GM19467 (cell line): ENCODE results near the gene SHE.
"Not testable (repeated sequence)": the region's sequence is repeated elsewhere in the genome, so short reads cannot be mapped to it uniquely, and the experiment has no call there.

Experiments used
- ATAC-seq: cut with Tn5 transposase; IDR thresholded peaks from one replicate; pipeline ENCODE4 v1.9.1; 2021; ENCODE audit warnings: mild to moderate bottlenecking, moderate library complexity; ENCODE audit not compliant: unreplicated experiment

Gene SHE

GRCh38 chr1:154502066-154502743, at the start of gene SHE, which contains the start of gene TDRD10:
SHE (minus strand) TSS chr1:154502412; CDS start chr1:154502026, 386 bp downstream.
TDRD10 (plus strand) TSS chr1:154502219; CDS start chr1:154506904, 4,685 bp downstream.
- no peak for ATAC-seq

- ATAC-seq, result no peak
These were observed 49.3 kb upstream of the SHE start for GRCh38 chr1:154551474-154551873.

GRCh38 chr1:154550657-154551056, 48.4 kb upstream of the SHE start:
- ATAC-seq, result no peak

- ATAC-seq, result no peak
These were observed 47.9 kb upstream of the SHE start for GRCh38 chr1:154550070-154550469.

- ATAC-seq, result no peak
These were observed 47.1 kb upstream of the SHE start for GRCh38 chr1:154549202-154549770.

- no peak for ATAC-seq
These were observed 45.8 kb upstream of the SHE start for GRCh38 chr1:154548028-154548427.

GRCh38 chr1:154547105-154547732, 45.0 kb upstream of the SHE start:
- no peak for ATAC-seq

- ATAC-seq, result no peak
These were observed 44.3 kb upstream of the SHE start for GRCh38 chr1:154546264-154547063.

GRCh38 chr1:154541231-154541630, 39.0 kb upstream of the SHE start:
- no peak for ATAC-seq

- no peak for ATAC-seq
These were observed 37.6 kb upstream of the SHE start for GRCh38 chr1:154539486-154540483.

- no peak for ATAC-seq
These were observed 34.4 kb upstream of the SHE start for GRCh38 chr1:154536570-154536969.

GRCh38 chr1:154533952-154534844, 32.0 kb upstream of the SHE start:
- no peak for ATAC-seq

- not testable (repeated sequence) for ATAC-seq
These were observed 29.7 kb upstream of the SHE start for GRCh38 chr1:154531950-154532349.

GRCh38 chr1:154529308-154529707, 27.1 kb upstream of the SHE start:
- no peak for ATAC-seq

- no peak for ATAC-seq
These were observed 25.0 kb upstream of the SHE start for GRCh38 chr1:154527192-154527591.

- ATAC-seq, result no peak
These were observed 22.7 kb upstream of the SHE start for GRCh38 chr1:154524881-154525280.

- ATAC-seq, result no peak
These were observed 19.5 kb upstream of the SHE start for GRCh38 chr1:154521695-154522094.

GRCh38 chr1:154520333-154520732, 18.1 kb upstream of the SHE start:
- no peak for ATAC-seq

- ATAC-seq, result no peak
These were observed 17.4 kb upstream of the SHE start for GRCh38 chr1:154519591-154519991.
